SU-DHL-6 (cell line): Measurements from ENCODE around the gene VEGFA.

ENCODE experiments used
- EZH2phosphoT487 ChIP-seq: fragments of 200-600 bp; sonication (generic), shearing (Covaris generic); conservative IDR thresholded peaks from 2 replicates; pipeline ENCODE4 v1.6.1; 2018; ENCODE audit warnings: mild to moderate bottlenecking, antibody characterized with exemption, low read length, moderate library complexity, mixed read lengths
- TF ChIP-seq, protein P1 (sequence below): fragments of 200-600 bp; sonication (generic); IDR thresholded peaks from one replicate; pipeline ENCODE4 v1.5.1; 2017; ENCODE audit warnings: antibody characterized with exemption, mild to moderate bottlenecking, low read length, moderate library complexity; ENCODE audit not compliant: insufficient read depth, poor library complexity, severe bottlenecking

DNA sequence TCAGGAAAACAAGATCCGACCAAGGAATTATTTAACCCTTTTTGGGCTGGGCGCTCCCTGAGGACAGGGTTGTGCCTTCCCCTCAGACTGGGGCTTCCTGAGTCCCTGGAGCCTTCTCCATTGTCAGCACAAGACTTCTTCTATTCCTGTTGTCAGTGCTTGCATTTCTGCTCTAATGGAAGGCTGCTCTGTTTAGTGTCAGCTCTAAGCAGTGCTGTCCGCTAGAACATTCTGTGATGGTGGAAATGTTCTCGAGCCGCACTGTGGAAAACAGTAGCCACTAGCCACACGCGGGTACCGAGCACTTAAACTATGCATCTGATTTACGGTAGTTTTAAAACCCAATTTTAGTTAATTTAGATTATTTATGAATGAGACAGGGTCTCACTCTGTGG, 64.0 kb downstream of the VEGFA start:
- TF ChIP-seq, protein P1, sequence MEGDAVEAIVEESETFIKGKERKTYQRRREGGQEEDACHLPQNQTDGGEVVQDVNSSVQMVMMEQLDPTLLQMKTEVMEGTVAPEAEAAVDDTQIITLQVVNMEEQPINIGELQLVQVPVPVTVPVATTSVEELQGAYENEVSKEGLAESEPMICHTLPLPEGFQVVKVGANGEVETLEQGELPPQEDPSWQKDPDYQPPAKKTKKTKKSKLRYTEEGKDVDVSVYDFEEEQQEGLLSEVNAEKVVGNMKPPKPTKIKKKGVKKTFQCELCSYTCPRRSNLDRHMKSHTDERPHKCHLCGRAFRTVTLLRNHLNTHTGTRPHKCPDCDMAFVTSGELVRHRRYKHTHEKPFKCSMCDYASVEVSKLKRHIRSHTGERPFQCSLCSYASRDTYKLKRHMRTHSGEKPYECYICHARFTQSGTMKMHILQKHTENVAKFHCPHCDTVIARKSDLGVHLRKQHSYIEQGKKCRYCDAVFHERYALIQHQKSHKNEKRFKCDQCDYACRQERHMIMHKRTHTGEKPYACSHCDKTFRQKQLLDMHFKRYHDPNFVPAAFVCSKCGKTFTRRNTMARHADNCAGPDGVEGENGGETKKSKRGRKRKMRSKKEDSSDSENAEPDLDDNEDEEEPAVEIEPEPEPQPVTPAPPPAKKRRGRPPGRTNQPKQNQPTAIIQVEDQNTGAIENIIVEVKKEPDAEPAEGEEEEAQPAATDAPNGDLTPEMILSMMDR, result no peak
- TF ChIP-seq EZH2phosphoT487, result no peak
